ENCODE results near the gene SND1. TPM values are rescaled to one million over a fixed set of nuclear protein-coding genes. Genes with fewer than 3 reads are reported as not detected.

Gene SND1
- total RNA-seq, 4 donors from 2014 or later, result 64.3 to 77.0 (median 70.4) TPM

GRCh38 chr7:128006550-128007302 is 354.7 kb downstream of the SND1 start:
- WGBS, 2 donors (ENCODE audit: low coverage in 1 of 2), result 98 to 100% methylated on average over 2 to 8 of the region's 8 CpGs
- no peak overlapping the region for H3K27ac ChIP-seq
- H3K4me1 ChIP-seq, result peaks cover 0 to 11% (median 0%) of the 10 kb centered on the region in 4 donors
- no peak for DNase-seq
- H3K27me3 ChIP-seq, result no peaks in the 10 kb centered on the region
- H3K36me3 ChIP-seq, result no peaks in the 10 kb centered on the region
- in situ Hi-C loops (cut with MboI; ENCODE audit: low pct_ligation_motif_present in 1 of 4, low pct_unique_long_range_greater_than_20kb in 1 of 4, low sequenced_read_pairs in 3 of 4) (no loop called here), intact Hi-C loops (cut with DNase I; ENCODE audit: low total_unique reads) (no loop called here)
- no peaks in the 10 kb centered on the region for H3K9me3 ChIP-seq
- H3K4me3 ChIP-seq, result no peak overlapping the region
- no peak for TF ChIP-seq POLR2AphosphoS5 (IDR thresholded peaks at IDR 0.05)
- TF ChIP-seq, protein P1, sequence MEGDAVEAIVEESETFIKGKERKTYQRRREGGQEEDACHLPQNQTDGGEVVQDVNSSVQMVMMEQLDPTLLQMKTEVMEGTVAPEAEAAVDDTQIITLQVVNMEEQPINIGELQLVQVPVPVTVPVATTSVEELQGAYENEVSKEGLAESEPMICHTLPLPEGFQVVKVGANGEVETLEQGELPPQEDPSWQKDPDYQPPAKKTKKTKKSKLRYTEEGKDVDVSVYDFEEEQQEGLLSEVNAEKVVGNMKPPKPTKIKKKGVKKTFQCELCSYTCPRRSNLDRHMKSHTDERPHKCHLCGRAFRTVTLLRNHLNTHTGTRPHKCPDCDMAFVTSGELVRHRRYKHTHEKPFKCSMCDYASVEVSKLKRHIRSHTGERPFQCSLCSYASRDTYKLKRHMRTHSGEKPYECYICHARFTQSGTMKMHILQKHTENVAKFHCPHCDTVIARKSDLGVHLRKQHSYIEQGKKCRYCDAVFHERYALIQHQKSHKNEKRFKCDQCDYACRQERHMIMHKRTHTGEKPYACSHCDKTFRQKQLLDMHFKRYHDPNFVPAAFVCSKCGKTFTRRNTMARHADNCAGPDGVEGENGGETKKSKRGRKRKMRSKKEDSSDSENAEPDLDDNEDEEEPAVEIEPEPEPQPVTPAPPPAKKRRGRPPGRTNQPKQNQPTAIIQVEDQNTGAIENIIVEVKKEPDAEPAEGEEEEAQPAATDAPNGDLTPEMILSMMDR (IDR thresholded peaks at IDR 0.05), result no peak
- no peak for TF ChIP-seq EP300 (IDR thresholded peaks at IDR 0.05; ENCODE audit: low read depth)
- no peak for TF ChIP-seq POLR2A (IDR thresholded peaks at IDR 0.05)

DNA sequence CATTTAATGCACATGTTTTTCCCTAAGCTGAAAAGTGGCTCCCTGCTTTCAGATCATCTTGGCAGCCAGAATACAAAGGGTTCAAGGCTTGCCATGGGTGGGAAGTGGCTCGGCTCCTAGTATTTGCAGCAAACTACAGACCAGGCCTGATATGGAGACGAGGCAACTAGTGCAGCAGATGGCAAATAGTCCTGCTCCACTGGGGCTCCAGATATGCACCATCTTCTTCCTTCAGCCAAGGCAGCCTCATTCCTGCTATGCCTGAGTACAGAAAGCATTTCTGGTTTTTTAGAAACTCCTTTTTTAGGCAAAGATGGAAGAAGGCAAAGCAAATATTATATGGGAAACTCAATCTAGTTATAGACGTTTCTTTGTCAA is 355.3 kb downstream of the SND1 start:
- peaks cover 0 to 11% (median 0%) of the 10 kb centered on the region in 4 donors for H3K4me1 ChIP-seq
- H3K27ac ChIP-seq, result no peak overlapping the region
- H3K4me3 ChIP-seq, result no peak overlapping the region
- in situ Hi-C loops (cut with MboI; ENCODE audit: low pct_ligation_motif_present in 1 of 4, low pct_unique_long_range_greater_than_20kb in 1 of 4, low sequenced_read_pairs in 3 of 4) (no loop called here), intact Hi-C loops (cut with DNase I; ENCODE audit: low total_unique reads) (no loop called here)
- DNase-seq, result no peak
- WGBS, 2 donors (ENCODE audit: low coverage in 1 of 2), result 75 to 92% methylated on average over 1 to 3 of the region's 3 CpGs
- no peaks in the 10 kb centered on the region for H3K9me3 ChIP-seq
- H3K36me3 ChIP-seq, result no peaks in the 10 kb centered on the region
- H3K27me3 ChIP-seq, result no peaks in the 10 kb centered on the region
- TF ChIP-seq POLR2AphosphoS5 (IDR thresholded peaks at IDR 0.05), result no peak
- TF ChIP-seq, protein P1 (IDR thresholded peaks at IDR 0.05), result no peak
- TF ChIP-seq POLR2A (IDR thresholded peaks at IDR 0.05), result no peak
- TF ChIP-seq EP300 (IDR thresholded peaks at IDR 0.05; ENCODE audit: low read depth), result no peak

GRCh38 chr7:128008141-128008540 is 356.1 kb downstream of the SND1 start:
- Histone ChIP-seq H3K36me3 (no peaks in the 10 kb centered on the region), H3K4me1 (peaks cover 0 to 11% (median 0%) of the 10 kb centered on the region in 4 donors), H3K27me3 (no peaks in the 10 kb centered on the region), H3K27ac (no peak overlapping the region), H3K9me3 (no peaks in the 10 kb centered on the region), H3K4me3 (no peak overlapping the region)
- DNase-seq, result no peak
- TF ChIP-seq EP300 (IDR thresholded peaks at IDR 0.05; ENCODE audit: low read depth) (no peak), POLR2AphosphoS5 (IDR thresholded peaks at IDR 0.05) (no peak)
- TF ChIP-seq, protein P1 (IDR thresholded peaks at IDR 0.05), result no peak
- WGBS, 2 donors (ENCODE audit: low coverage in 1 of 2), result 93 to 95% methylated on average over 2 to 5 of the region's 5 CpGs
- in situ Hi-C loops (cut with MboI; ENCODE audit: low pct_ligation_motif_present in 1 of 4, low pct_unique_long_range_greater_than_20kb in 1 of 4, low sequenced_read_pairs in 3 of 4) (no loop called here), intact Hi-C loops (cut with DNase I; ENCODE audit: low total_unique reads) (no loop called here)

GRCh38 chr7:128008744-128009143 is 356.8 kb downstream of the SND1 start:
- no peak overlapping the region for H3K4me3 ChIP-seq
- H3K4me1 ChIP-seq, result peaks cover 0 to 11% (median 0%) of the 10 kb centered on the region in 4 donors
- H3K27me3 ChIP-seq, result no peaks in the 10 kb centered on the region
- no peak for DNase-seq
- TF ChIP-seq, protein P1 (IDR thresholded peaks at IDR 0.05), result no peak
- TF ChIP-seq POLR2A (IDR thresholded peaks at IDR 0.05) (no peak), POLR2AphosphoS5 (IDR thresholded peaks at IDR 0.05) (no peak), EP300 (IDR thresholded peaks at IDR 0.05; ENCODE audit: low read depth) (no peak)
- in situ Hi-C loops (cut with MboI; ENCODE audit: low pct_ligation_motif_present in 1 of 4, low pct_unique_long_range_greater_than_20kb in 1 of 4, low sequenced_read_pairs in 3 of 4), result no loop called here
- H3K36me3 ChIP-seq, result no peaks in the 10 kb centered on the region
- no peak overlapping the region for H3K27ac ChIP-seq
- 96 to 100% methylated on average over 2 of the region's 2 CpGs for WGBS, 2 donors (ENCODE audit: low coverage in 1 of 2)
- intact Hi-C loops (cut with DNase I; ENCODE audit: low total_unique reads), result no loop called here
- no peaks in the 10 kb centered on the region for H3K9me3 ChIP-seq

Data from transverse colon (tissue), 4 donors.